Cardiac fibroblast (primary cell): ENCODE results near the gene PAXIP1.

Experiments
- DNase-seq, 2 donors: peaks; one replicate each; pipeline versions ENCODE4 v3.0.0 to v3.0.0-alpha.2; 2010; ENCODE audit warnings: low read depth in 2 of 2
- H3K4me3 ChIP-seq, 2 donors: replicated peaks in 1 of 2; 1 replicate in 1 of 2; 2 replicates in 1 of 2; pipeline ENCODE4 v1.5.1; 2011; ENCODE audit warnings: low read depth in 2 of 2, low read length in 2 of 2, mild to moderate bottlenecking in 2 of 2, moderate library complexity in 1 of 2
- CTCF ChIP-seq: IDR thresholded peaks from one replicate; pipeline ENCODE4 v1.5.1; 2011; ENCODE audit warnings: low read depth, mild to moderate bottlenecking, low read length, inconsistent platforms

PAXIP1 gene

GRCh38 chr7:154996756-154997155 lies 6.2 kb downstream of the PAXIP1 start:
- H3K4me3 ChIP-seq = no peak overlapping the region
- DNase-seq = no peak
- TF ChIP-seq CTCF = no peak

- DNase-seq = no peak
- no peak for TF ChIP-seq CTCF
- no peak overlapping the region for H3K4me3 ChIP-seq
These were observed 6.8 kb downstream of the PAXIP1 start for GRCh38 chr7:154996101-154996500.

DNA sequence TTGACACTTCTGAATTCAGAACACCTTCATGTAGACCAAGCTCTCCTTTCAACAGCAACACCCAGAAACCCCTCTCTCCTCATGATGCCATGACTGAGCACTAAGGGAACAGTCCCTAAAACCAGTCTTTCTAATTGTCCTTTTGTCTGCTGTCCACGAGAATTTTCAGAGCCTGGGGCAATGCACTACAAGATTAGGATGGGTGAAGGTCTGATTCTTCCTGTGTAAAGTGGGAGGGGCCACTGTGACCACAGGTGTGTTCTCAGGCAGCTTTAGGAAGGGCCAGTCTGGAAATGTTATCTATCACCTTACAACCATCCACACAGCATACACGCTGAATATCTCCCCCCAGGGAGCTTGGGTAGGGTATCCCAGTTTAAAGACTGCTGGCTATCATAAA lies 7.9 kb downstream of the PAXIP1 start:
- no peak for TF ChIP-seq CTCF
- DNase-seq = no peak
- H3K4me3 ChIP-seq = no peak overlapping the region

- no peak for TF ChIP-seq CTCF
- no peak overlapping the region for H3K4me3 ChIP-seq
These were observed 11.9 kb downstream of the PAXIP1 start for GRCh38 chr7:154990964-154991540.

DNA sequence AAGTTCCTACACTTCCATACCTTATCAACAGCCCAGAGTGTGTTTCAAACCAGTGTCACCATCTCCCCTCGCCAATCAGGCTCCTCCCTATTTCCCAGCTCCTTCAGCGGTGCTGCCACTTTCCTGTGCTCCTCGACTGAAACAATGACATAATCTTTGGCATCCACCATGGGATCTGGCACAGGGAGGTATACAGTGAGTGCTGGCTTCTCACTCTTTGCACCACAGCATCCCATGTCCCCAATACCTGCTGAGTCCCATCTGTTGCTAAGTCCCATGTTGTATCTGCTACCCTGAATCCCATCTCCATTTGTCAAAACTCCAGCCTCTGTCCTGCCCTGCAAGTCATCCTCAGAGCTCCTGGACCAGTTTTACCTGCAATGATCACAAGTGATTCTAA lies 15.4 kb downstream of the PAXIP1 start:
- no peak for DNase-seq
- H3K4me3 ChIP-seq = no peak overlapping the region
- no peak for TF ChIP-seq CTCF

More at GRCh38 chr7:154990964-154991540, 11.9 kb downstream of the PAXIP1 start:
- DNase-seq = no peak

- H3K4me3 ChIP-seq = no peak overlapping the region
- DNase-seq = no peak
- TF ChIP-seq CTCF = no peak
These were observed 16.6 kb downstream of the PAXIP1 start for GRCh38 chr7:154986200-154986945.
